H9 (cell line): Measurements from ENCODE around the gene CD53. TPM values are rescaled to one million over a fixed set of nuclear protein-coding genes. Genes with fewer than 3 reads are reported as not detected.

Experiments used
- DNase-seq: peaks from one replicate; pipeline ENCODE4 v3.0.0-alpha.2; 2017
- H2AFZ ChIP-seq: one replicate; pipeline ENCODE4 v1.6.1; 2013; ENCODE audit warnings: mild to moderate bottlenecking, low read length, control low read depth, moderate library complexity
- H2AK5ac ChIP-seq: 2 replicates; pipeline ENCODE4 v1.6.1; 2013; ENCODE audit warnings: low read length, control low read depth, mixed read lengths; ENCODE audit not compliant: insufficient read length
- H2BK120ac ChIP-seq: one replicate; pipeline ENCODE4 v1.6.1; 2013; ENCODE audit warnings: low read depth, mild to moderate bottlenecking, low read length, control low read depth, inconsistent platforms; ENCODE audit not compliant: poor library complexity, severe bottlenecking
- H2BK12ac ChIP-seq: 2 replicates; pipeline ENCODE4 v1.6.1; 2013; ENCODE audit warnings: low read length, control low read depth, mixed read lengths, low read depth; ENCODE audit not compliant: insufficient read length
- H2BK15ac ChIP-seq: 2 replicates; pipeline ENCODE4 v1.6.1; 2013; ENCODE audit warnings: low read depth, low read length, control low read depth
- H2BK20ac ChIP-seq: one replicate; pipeline ENCODE4 v1.6.1; 2013; ENCODE audit warnings: low read depth, mild to moderate bottlenecking, low read length, control low read depth, inconsistent platforms; ENCODE audit not compliant: poor library complexity, severe bottlenecking
- H2BK5ac ChIP-seq: 2 replicates; pipeline ENCODE4 v1.6.1; 2013; ENCODE audit warnings: low read length, control low read depth, mixed read lengths; ENCODE audit not compliant: insufficient read length
- H3K14ac ChIP-seq: 2 replicates; pipeline ENCODE4 v1.6.1; 2013; ENCODE audit warnings: low read length, control low read depth; ENCODE audit not compliant: insufficient read depth
- H3K18ac ChIP-seq: 2 replicates; pipeline ENCODE4 v1.6.1; 2013; ENCODE audit warnings: low read depth, mild to moderate bottlenecking, mixed read lengths, low read length, control low read depth; ENCODE audit not compliant: insufficient read length
- H3K23ac ChIP-seq: 2 replicates; pipeline ENCODE4 v1.6.1; 2013; ENCODE audit warnings: low read length, control low read depth, mixed read lengths, low read depth; ENCODE audit not compliant: insufficient read length
- H3K23me2 ChIP-seq: 2 replicates; pipeline ENCODE4 v1.6.1; 2013; ENCODE audit warnings: low read depth, mild to moderate bottlenecking, mixed read lengths, low read length, control low read depth; ENCODE audit not compliant: insufficient read length, poor library complexity, severe bottlenecking
- H3K27ac ChIP-seq: 2 replicates; pipeline ENCODE4 v1.5.1; 2013; ENCODE audit warnings: low read length, control low read depth, mixed read lengths, low read depth; ENCODE audit not compliant: insufficient read length
- H3K27me3 ChIP-seq: 2 replicates; pipeline ENCODE4 v1.6.1; 2013; ENCODE audit warnings: low read length, control low read depth, inconsistent platforms; ENCODE audit not compliant: insufficient read depth
- H3K4ac ChIP-seq: 2 replicates; pipeline ENCODE4 v1.6.1; 2013; ENCODE audit warnings: low read depth, mild to moderate bottlenecking, control low read depth, inconsistent platforms, low read length, moderate library complexity
- H3K4me1 ChIP-seq: 2 replicates; pipeline ENCODE4 v1.6.1; 2013; ENCODE audit warnings: low read length, control low read depth, inconsistent platforms; ENCODE audit not compliant: insufficient read depth
- H3K4me2 ChIP-seq: 2 replicates; pipeline ENCODE4 v1.6.1; 2013; ENCODE audit warnings: low read length, control low read depth, mixed read lengths; ENCODE audit not compliant: insufficient read length, insufficient read depth
- H3K56ac ChIP-seq: 2 replicates; pipeline ENCODE4 v1.6.1; 2013; ENCODE audit warnings: low read depth, mild to moderate bottlenecking, mixed read lengths, low read length, control low read depth; ENCODE audit not compliant: insufficient read length
- H3K79me1 ChIP-seq: 2 replicates; pipeline ENCODE4 v1.6.1; 2013; ENCODE audit warnings: low read depth, mild to moderate bottlenecking, moderate library complexity, low read length, control low read depth, inconsistent platforms; ENCODE audit not compliant: insufficient read depth, poor library complexity, severe bottlenecking
- H3K79me2 ChIP-seq: 2 replicates; pipeline ENCODE4 v1.6.1; 2013; ENCODE audit warnings: low read length, control low read depth, inconsistent platforms; ENCODE audit not compliant: insufficient read depth
- H3K9ac ChIP-seq: 2 replicates; pipeline ENCODE4 v1.6.1; 2013; ENCODE audit warnings: low read length, control low read depth, mixed read lengths; ENCODE audit not compliant: insufficient read length; ENCODE audit errors: extremely low read depth
- H3K9me3 ChIP-seq: one replicate; pipeline ENCODE4 v1.6.1; 2013; ENCODE audit warnings: low read depth, low read length, inconsistent platforms; ENCODE audit not compliant: control insufficient read depth
- H3T11ph ChIP-seq: one replicate; pipeline ENCODE4 v1.6.1; 2013; ENCODE audit warnings: mild to moderate bottlenecking, low read length, control low read depth, inconsistent platforms
- H4K20me1 ChIP-seq: one replicate; pipeline ENCODE4 v1.6.1; 2013; ENCODE audit not compliant: control insufficient read depth, insufficient read length, insufficient read depth
- H4K5ac ChIP-seq: 2 replicates; pipeline ENCODE4 v1.6.1; 2013; ENCODE audit warnings: low read depth, mild to moderate bottlenecking, mixed read lengths, low read length, control low read depth; ENCODE audit not compliant: insufficient read length
- H4K8ac ChIP-seq: replicated peaks from 2 replicates; pipeline ENCODE4 v1.6.1; 2013; ENCODE audit warnings: low read length, control low read depth, mixed read lengths, low read depth; ENCODE audit not compliant: insufficient read length
- H4K91ac ChIP-seq: 2 replicates; pipeline ENCODE4 v1.6.1; 2013; ENCODE audit warnings: low read depth, mild to moderate bottlenecking, moderate library complexity, mixed read lengths, low read length, control low read depth; ENCODE audit not compliant: insufficient read length
- H3K27ac Mint-ChIP-seq, 3 experiments: 2 replicates in 2 of 3; 3 replicates in 1 of 3; pipeline ENCODE4 v1.8.0; 2020 to 2021; ENCODE audit warnings: mixed read lengths in 3 of 3, mild to moderate bottlenecking in 1 of 3, moderate library complexity in 1 of 3
- H3K27me3 Mint-ChIP-seq: 2 replicates; pipeline ENCODE4 v1.8.0; 2021; ENCODE audit warnings: low read depth, mild to moderate bottlenecking, moderate library complexity, mixed read lengths
- H3K36me3 Mint-ChIP-seq, 3 experiments: 2 replicates in 2 of 3; 3 replicates in 1 of 3; pipeline ENCODE4 v1.8.0; 2020 to 2021; ENCODE audit warnings: low read depth in 3 of 3, mixed read lengths in 3 of 3; ENCODE audit not compliant: insufficient read depth in 1 of 3
- H3K4me1 Mint-ChIP-seq, 2 experiments: 2 replicates each; pipeline ENCODE4 v1.8.0; 2020; ENCODE audit warnings: mixed read lengths in 2 of 2
- H3K4me3 Mint-ChIP-seq, 2 experiments: 2 replicates in 1 of 2; 3 replicates in 1 of 2; pipeline ENCODE4 v1.8.0; 2020 to 2021; ENCODE audit warnings: mild to moderate bottlenecking in 2 of 2, mixed read lengths in 2 of 2, moderate library complexity in 1 of 2
- H3K9me3 Mint-ChIP-seq, 2 experiments: 2 replicates in 1 of 2; 3 replicates in 1 of 2; pipeline ENCODE4 v1.8.0; 2020; ENCODE audit warnings: mild to moderate bottlenecking in 2 of 2, mixed read lengths in 2 of 2, moderate library complexity in 1 of 2
- CTCF ChIP-seq: fragments of 200-600 bp; sonication (generic); conservative IDR thresholded peaks from 3 replicates; pipeline ENCODE4 v1.8.0; 2021; ENCODE audit warnings: antibody characterized with exemption, mild to moderate bottlenecking
- WGBS: extraction: QIAGEN DNeasy Blood & Tissue Kit; methylation state at CpG from one replicate; pipeline ENCODE4 v1.1.7; 2013; ENCODE audit warnings: missing lambda C conversion rate, low lambda C conversion rate, mixed read lengths; ENCODE audit not compliant: insufficient read length; ENCODE audit errors: extremely low coverage; 5-methylcytosine and 5-hydroxymethylcytosine counted together
- total RNA-seq: library from RNA; stranded (reverse); gene quantifications from 2 replicates; pipeline ENCODE4 v1.2.1, GENCODE V29; 2021

The CD53 gene
- total RNA-seq, 1 experiment from 2014 or later: 0.15 TPM

DNA sequence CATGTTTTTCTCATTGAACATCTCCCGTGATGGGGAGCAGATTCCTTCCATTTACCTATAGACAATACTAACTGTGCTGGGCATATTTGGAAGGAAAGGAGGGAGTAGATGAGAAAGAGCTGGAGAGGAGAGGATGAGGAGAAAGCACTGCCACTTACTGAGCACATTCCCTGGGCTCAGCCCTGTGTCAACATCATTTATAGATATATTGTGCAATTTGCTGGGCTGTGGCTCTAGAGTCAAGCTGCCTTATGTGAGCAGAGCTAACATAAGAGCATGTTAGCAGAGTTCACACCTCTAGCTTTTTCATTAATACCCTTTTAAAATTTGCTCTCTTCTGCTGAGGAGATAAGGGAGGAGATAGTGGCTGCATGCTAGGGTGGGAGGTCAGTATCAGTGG lies 22.3 kb upstream of the CD53 start:
- no peaks in the 10 kb centered on the region for H3K4me1 Mint-ChIP-seq

More for the DNA sequence above, 22.3 kb upstream of the CD53 start:
- no peak for DNase-seq
- Histone ChIP-seq H3K23ac (no peak overlapping the region), H3T11ph (no peak overlapping the region), H2BK5ac (no peak overlapping the region), H2AK5ac (no peak overlapping the region), H3K4me2 (no peak overlapping the region), H3K4ac (no peak overlapping the region), H3K23me2 (no peaks in the 10 kb centered on the region), H4K91ac (no peak overlapping the region), H3K9me3 (no peaks in the 10 kb centered on the region), H3K27me3 (no peaks in the 10 kb centered on the region), H3K56ac (no peak overlapping the region), H2BK12ac (no peak overlapping the region), H3K9ac (no peak overlapping the region), H3K27ac (no peak overlapping the region), H4K5ac (no peak overlapping the region), H2BK20ac (no peak overlapping the region), H3K4me1 (no peaks in the 10 kb centered on the region), H4K8ac (no peak overlapping the region), H2AFZ (no peak overlapping the region), H2BK120ac (no peak overlapping the region), H2BK15ac (no peak overlapping the region), H3K18ac (no peak overlapping the region), H3K79me1 (no peaks in the 10 kb centered on the region), H3K79me2 (no peaks in the 10 kb centered on the region), H3K14ac (no peak overlapping the region), H4K20me1 (no peaks in the 10 kb centered on the region)
- Mint-ChIP-seq H3K27me3 (peaks cover 21% of the 10 kb centered on the region), H3K4me3 (no peak overlapping the region), H3K27ac (no peak overlapping the region), H3K36me3 (no peaks in the 10 kb centered on the region), H3K9me3 (peaks cover 8 to 20% of the 10 kb centered on the region in 2 experiments)
- no peak for TF ChIP-seq CTCF
- no CpG with 5 or more reads among the region's 1 CpG for WGBS
